Measurements from ENCODE around the gene DAND5. TPM values are rescaled to one million over a fixed set of nuclear protein-coding genes. Genes with fewer than 3 reads are reported as not detected.

The DAND5 gene
- total and polyA plus RNA-seq, 2 of the 13 experiments (the other 11 are each of a cell fraction or from before 2014, with no cell fraction given): 0.04 TPM; not detected in 1

GRCh38 chr19:12983542-12984142, 14.3 kb downstream of the DAND5 start (continued):
- TF ChIP-seq, protein P1, sequence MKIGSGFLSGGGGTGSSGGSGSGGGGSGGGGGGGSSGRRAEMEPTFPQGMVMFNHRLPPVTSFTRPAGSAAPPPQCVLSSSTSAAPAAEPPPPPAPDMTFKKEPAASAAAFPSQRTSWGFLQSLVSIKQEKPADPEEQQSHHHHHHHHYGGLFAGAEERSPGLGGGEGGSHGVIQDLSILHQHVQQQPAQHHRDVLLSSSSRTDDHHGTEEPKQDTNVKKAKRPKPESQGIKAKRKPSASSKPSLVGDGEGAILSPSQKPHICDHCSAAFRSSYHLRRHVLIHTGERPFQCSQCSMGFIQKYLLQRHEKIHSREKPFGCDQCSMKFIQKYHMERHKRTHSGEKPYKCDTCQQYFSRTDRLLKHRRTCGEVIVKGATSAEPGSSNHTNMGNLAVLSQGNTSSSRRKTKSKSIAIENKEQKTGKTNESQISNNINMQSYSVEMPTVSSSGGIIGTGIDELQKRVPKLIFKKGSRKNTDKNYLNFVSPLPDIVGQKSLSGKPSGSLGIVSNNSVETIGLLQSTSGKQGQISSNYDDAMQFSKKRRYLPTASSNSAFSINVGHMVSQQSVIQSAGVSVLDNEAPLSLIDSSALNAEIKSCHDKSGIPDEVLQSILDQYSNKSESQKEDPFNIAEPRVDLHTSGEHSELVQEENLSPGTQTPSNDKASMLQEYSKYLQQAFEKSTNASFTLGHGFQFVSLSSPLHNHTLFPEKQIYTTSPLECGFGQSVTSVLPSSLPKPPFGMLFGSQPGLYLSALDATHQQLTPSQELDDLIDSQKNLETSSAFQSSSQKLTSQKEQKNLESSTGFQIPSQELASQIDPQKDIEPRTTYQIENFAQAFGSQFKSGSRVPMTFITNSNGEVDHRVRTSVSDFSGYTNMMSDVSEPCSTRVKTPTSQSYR (CRISPR knock-in tag; IDR thresholded peaks at IDR 0.05; ENCODE audit: borderline replicate concordance): 0 out of 2 replicates have a peak, but pooled peaks have one; percentile 5
- TF ChIP-seq, protein P2, sequence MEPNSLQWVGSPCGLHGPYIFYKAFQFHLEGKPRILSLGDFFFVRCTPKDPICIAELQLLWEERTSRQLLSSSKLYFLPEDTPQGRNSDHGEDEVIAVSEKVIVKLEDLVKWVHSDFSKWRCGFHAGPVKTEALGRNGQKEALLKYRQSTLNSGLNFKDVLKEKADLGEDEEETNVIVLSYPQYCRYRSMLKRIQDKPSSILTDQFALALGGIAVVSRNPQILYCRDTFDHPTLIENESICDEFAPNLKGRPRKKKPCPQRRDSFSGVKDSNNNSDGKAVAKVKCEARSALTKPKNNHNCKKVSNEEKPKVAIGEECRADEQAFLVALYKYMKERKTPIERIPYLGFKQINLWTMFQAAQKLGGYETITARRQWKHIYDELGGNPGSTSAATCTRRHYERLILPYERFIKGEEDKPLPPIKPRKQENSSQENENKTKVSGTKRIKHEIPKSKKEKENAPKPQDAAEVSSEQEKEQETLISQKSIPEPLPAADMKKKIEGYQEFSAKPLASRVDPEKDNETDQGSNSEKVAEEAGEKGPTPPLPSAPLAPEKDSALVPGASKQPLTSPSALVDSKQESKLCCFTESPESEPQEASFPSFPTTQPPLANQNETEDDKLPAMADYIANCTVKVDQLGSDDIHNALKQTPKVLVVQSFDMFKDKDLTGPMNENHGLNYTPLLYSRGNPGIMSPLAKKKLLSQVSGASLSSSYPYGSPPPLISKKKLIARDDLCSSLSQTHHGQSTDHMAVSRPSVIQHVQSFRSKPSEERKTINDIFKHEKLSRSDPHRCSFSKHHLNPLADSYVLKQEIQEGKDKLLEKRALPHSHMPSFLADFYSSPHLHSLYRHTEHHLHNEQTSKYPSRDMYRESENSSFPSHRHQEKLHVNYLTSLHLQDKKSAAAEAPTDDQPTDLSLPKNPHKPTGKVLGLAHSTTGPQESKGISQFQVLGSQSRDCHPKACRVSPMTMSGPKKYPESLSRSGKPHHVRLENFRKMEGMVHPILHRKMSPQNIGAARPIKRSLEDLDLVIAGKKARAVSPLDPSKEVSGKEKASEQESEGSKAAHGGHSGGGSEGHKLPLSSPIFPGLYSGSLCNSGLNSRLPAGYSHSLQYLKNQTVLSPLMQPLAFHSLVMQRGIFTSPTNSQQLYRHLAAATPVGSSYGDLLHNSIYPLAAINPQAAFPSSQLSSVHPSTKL (CRISPR knock-in tag; IDR thresholded peaks at IDR 0.05): peak; percentile 61
- peak; percentile 70 for TF ChIP-seq YY1 (IDR thresholded peaks at IDR 0.05; ENCODE audit: insufficient read depth, insufficient replicate concordance, low read depth, low read length)
- TF ChIP-seq, protein P3, sequence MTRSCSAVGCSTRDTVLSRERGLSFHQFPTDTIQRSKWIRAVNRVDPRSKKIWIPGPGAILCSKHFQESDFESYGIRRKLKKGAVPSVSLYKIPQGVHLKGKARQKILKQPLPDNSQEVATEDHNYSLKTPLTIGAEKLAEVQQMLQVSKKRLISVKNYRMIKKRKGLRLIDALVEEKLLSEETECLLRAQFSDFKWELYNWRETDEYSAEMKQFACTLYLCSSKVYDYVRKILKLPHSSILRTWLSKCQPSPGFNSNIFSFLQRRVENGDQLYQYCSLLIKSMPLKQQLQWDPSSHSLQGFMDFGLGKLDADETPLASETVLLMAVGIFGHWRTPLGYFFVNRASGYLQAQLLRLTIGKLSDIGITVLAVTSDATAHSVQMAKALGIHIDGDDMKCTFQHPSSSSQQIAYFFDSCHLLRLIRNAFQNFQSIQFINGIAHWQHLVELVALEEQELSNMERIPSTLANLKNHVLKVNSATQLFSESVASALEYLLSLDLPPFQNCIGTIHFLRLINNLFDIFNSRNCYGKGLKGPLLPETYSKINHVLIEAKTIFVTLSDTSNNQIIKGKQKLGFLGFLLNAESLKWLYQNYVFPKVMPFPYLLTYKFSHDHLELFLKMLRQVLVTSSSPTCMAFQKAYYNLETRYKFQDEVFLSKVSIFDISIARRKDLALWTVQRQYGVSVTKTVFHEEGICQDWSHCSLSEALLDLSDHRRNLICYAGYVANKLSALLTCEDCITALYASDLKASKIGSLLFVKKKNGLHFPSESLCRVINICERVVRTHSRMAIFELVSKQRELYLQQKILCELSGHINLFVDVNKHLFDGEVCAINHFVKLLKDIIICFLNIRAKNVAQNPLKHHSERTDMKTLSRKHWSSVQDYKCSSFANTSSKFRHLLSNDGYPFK (CRISPR knock-in tag; IDR thresholded peaks at IDR 0.05; ENCODE audit: borderline replicate concordance): no peak; the same call in 1 of the 2 replicates
- TF ChIP-seq, protein P4, sequence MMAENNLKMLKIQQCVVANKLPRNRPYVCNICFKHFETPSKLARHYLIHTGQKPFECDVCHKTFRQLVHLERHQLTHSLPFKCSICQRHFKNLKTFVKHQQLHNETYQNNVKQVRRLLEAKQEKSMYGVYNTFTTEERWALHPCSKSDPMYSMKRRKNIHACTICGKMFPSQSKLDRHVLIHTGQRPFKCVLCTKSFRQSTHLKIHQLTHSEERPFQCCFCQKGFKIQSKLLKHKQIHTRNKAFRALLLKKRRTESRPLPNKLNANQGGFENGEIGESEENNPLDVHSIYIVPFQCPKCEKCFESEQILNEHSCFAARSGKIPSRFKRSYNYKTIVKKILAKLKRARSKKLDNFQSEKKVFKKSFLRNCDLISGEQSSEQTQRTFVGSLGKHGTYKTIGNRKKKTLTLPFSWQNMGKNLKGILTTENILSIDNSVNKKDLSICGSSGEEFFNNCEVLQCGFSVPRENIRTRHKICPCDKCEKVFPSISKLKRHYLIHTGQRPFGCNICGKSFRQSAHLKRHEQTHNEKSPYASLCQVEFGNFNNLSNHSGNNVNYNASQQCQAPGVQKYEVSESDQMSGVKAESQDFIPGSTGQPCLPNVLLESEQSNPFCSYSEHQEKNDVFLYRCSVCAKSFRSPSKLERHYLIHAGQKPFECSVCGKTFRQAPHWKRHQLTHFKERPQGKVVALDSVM (CRISPR knock-in tag; IDR thresholded peaks at IDR 0.05): no peak
- TF ChIP-seq ZNF839 (CRISPR knock-in tag; IDR thresholded peaks at IDR 0.05; ENCODE audit: borderline replicate concordance): no peak
- TF ChIP-seq ZNF362 (CRISPR knock-in tag; IDR thresholded peaks at IDR 0.05; ENCODE audit: borderline replicate concordance): peak; percentile 9; the same call in 1 of the 2 replicates
- 0 out of 2 replicates have a peak, but pooled peaks have one; percentile 7 for TF ChIP-seq NFKB2 (CRISPR knock-in tag; IDR thresholded peaks at IDR 0.05; ENCODE audit: borderline replicate concordance)
- 0 out of 2 replicates have a peak, but pooled peaks have one; percentile 32 for TF ChIP-seq HMG20A (CRISPR knock-in tag; IDR thresholded peaks at IDR 0.05; ENCODE audit: borderline replicate concordance)
- TF ChIP-seq FOSL2 (CRISPR knock-in tag; IDR thresholded peaks at IDR 0.05): peak; percentile 46
- peak in 1 of 2 experiments; percentile 41; a peak in 1 of 4 replicates for TF ChIP-seq KLF16 (CRISPR knock-in tag; IDR thresholded peaks at IDR 0.05)
- 0 out of 2 replicates have a peak, but pooled peaks have one; percentile 15 for TF ChIP-seq PITX1 (CRISPR knock-in tag; IDR thresholded peaks at IDR 0.05)
- peak; percentile 39; the same call in 1 of the 2 replicates for TF ChIP-seq MIER3 (CRISPR knock-in tag; IDR thresholded peaks at IDR 0.05; ENCODE audit: borderline replicate concordance)

All from HepG2 (cell line).